Fibroblast of skin of left quadriceps (primary cell): Measurements from ENCODE around the gene ZMIZ2.
A peak's percentile ranks its signal among the peaks of the same experiment; 100 is the strongest.
"Not testable (repeated sequence)": the region's sequence is repeated elsewhere in the genome, so short reads cannot be mapped to it uniquely, and the experiment has no call there.

Experiments
- DNase-seq, 2 experiments: peaks; one replicate each; pipeline ENCODE4 v3.0.0-alpha.2; 2013; ENCODE audit warnings: low read depth in 2 of 2

ZMIZ2 gene

GRCh38 chr7:44727937-44728262 lies 20.7 kb upstream of the ZMIZ2 start:
- no peak for DNase-seq

GRCh38 chr7:44729949-44730590 lies 18.6 kb upstream of the ZMIZ2 start:
- DNase-seq, result no peak

DNA sequence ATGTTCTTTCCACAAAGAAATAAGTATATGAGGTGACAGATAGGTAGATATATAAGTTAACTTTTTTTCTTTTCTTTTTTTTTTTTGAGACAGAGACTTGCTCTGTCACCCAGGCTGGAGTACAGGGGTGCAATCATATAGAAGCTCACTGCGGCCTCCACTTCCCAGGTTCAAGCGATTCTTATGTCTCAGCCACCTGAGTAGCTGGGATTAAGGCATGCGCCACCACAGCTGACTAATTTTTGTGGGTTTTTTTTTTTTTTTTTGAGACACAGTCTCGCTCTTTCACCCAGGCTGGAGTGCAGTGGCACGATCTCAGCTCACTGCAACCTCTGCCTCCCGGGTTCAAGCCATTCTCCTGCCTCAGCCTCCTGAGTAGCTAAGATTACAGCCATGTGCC lies 15.7 kb upstream of the ZMIZ2 start:
- DNase-seq, result not testable (repeated sequence)

GRCh38 chr7:44733708-44734481 lies 14.8 kb upstream of the ZMIZ2 start:
- DNase-seq, result peak; percentile 39 to 44

DNA sequence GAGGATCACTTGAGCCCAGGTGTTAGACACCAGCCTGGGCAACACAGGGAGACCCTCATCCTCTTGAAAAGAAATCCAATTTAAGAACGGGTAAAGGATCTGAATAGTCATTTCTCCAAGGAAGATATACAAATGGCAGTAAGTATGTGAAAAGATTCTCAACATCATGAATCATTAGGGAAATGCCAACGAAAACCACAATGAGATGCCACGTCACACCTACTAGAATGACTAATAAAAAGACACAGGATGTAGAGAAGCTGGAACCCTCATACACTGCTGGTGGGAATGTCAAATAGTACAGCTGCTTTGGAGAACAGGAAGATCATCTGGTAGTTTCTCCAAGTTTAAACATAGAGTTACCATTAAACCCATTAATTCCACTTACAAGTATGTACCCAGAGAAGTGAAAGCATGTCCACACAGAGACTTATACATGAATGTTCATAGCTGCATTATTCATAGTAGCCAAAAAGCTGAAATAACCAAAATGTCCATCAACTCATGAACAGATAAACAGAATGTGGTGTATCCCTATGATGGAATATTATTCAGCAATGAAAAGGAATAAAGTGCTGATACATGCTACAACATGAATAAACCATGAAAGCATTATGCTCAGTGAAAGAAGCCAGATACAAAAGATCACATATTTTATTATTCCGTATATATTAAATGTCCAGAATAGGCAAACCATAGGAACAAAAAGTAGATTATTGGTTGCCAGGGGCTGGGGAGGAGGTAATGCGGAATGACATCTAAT lies 13.1 kb upstream of the ZMIZ2 start:
- DNase-seq, result peak; percentile 96

DNA sequence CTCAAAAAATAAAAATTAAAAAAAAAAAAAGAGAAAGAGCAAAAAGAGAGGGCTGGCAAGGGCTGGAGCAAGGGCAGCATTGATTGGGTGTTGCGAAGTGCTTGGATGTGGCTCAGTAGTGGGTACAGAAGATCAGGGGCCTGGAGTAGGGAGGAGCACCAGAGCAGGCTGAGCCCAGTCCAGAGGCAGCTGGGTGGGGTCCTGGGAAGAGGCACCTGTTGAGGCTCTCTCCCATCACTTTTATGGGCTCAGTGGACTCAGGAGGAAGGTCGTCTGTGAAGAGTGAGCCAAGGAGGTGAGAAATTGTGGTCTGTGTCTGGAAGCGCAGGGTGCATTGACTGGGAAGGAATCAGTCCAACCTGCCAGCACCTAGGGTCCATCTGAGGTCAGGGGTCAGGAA lies 11.8 kb upstream of the ZMIZ2 start:
- no peak for DNase-seq

DNA sequence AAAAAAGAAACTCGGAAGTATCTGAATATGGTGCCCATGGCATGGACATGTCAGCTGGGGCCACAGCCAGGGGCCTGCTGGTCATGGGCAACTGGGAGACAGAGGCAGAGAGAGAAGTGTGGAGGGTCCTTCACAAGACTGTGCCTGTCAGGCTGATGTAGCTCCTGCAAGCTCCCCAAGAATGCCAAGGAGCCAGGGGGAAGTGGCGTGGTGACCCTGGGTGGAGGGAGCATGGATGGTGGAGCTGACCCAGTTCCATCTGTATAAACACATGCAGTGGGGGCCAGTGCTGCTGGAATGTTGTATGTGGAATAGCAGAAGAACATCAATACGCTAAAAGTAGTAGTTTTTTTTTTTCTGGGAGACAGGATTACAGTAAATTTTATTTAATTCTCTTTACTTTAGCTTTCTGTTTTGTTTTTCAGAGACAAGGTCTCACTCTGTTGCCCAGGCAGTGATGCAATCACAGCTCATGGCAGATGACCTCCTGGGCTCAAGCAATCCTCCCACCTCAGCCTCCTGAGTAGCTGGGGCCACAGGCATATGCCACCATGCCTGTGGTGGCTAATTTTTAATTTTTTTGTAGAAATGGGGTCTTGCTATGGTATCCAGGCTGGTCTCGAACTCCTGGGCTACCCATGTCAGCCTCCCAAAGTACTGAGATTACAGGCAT lies 10.5 kb upstream of the ZMIZ2 start:
- no peak for DNase-seq

- DNase-seq, result no peak
These were observed 9.6 kb upstream of the ZMIZ2 start for GRCh38 chr7:44738876-44739665.

DNA sequence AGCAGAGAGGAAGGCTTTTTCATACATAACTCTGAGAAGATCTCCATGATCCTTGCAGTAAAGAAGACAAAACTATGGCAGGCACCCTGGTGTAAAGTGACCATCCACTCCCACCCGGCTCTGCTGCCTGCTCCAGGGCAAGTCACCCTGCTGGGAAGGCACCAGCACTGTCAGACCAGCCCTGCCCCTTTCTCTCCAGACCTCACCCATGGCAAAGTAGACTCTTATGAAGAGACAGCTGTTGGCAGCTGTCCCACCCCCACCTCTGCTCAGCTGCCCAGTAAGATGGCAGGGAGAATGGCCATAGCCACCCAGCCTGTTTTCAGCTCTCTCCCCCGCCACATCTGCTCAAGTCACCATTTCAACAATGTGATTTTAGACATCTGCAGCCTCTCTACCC lies 8.6 kb upstream of the ZMIZ2 start:
- no peak for DNase-seq

- no peak for DNase-seq
These were observed 4.9 kb upstream of the ZMIZ2 start for GRCh38 chr7:44743750-44744149.

DNA sequence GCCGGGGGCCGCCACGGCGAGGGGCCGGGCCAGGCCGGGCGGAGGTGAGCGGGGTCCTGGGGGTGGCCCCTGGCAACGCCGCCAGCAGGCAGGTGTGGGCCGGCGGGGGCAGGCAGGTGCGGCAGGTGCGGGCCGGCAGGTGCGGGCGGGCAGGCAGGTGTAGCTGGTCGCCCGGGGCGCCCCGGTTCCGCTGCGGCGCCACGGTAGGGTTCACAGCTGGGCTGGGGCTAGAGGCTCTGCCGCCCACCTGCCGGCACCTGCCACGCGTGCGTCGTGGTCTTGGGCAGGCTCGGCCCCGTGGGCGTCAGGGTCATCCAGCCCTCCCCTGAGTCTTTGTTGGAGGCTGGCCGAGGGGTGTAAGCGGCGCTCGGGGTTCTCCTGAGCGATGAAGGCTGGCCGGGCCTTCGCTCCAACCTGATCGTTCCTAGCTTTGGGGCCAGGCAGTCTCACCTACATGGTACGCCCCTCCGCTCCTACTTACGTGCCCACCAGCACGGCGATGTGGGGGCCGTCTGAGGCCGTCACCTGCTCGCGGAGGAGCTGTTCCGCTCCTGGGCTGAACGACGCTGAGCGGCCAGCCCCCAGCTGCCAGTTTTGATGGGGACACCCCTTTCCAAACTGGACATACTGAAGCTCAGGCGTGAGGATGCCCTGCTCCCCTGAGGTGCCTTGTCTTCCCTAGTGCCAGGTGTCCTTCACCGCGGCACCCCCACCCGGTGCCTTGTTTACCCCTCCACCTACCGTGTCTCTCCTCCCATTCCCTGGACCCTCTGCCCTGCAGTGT lies 493 bp downstream of the ZMIZ2 start:
- DNase-seq, result no peak

GRCh38 chr7:44749992-44750391 lies 1.3 kb downstream of the ZMIZ2 start:
- no peak for DNase-seq

DNA sequence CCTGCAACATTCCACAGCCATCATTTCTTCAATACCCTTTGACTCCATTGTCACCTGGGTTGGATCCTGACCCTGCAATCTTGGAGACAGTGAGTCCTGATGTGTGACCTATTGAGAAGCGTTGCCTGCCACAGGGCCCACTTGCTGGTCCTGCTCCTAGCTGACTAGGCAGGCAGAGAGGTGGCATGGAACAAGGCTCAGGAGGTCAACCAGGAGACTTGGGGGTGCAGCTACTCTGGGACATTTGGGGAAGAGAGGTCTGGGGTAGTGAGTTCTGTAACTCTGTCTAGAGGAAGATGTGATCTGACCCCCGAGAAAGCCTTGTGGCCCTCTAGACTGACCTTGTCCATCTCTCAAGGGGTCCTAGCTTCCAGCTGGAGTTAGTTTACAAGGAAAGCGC lies 1.8 kb downstream of the ZMIZ2 start:
- DNase-seq, result no peak

DNA sequence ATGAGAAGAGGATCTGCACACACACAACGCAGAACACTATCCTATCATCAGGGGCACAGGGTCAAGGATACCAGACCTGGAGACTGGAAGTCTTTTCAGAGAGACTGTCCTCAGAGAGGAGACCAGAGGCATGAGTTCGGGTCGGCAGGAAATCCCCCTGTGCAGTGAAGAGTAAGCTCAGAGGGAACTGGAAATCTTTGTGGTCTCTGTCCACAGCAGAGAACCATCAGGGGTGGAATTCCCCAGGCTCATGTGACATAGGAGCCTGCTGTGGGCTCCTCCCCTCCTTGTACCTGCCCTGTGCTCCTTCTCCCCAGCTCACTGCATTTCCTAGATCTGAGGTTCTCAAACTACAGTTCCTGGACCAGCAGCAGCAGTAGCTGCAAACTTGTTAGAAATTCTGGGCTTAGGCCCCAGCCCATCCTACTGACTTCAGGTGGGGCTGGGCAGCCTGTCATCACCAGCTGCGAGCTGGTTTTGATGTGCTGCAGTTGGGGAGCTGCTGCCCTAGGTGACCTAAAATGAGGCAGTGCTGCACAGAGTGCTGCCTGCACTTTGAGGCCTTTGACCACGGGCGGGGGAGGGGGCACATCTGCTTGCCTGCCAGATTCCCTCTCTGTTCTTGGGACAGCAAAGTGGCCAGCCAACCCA lies 2.4 kb downstream of the ZMIZ2 start:
- no peak for DNase-seq

DNA sequence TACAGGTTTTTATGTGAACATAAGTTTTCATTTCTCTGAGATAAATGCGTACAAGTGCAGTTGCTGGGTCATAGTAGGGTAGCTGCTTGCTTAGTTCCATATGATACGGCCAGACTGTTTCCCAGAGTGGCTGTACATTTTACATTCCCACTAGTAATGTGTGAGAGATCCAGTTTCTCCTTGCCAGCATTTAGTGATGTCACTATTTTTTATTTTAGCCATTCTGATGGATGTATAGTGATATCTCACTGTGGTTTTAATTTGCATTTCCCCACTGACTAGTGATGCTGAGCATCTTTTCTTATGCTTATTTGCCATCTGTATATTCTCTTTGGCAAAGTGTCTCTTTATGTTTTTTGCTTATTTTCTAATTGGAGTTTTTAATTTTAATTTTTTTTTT lies 4.2 kb downstream of the ZMIZ2 start:
- DNase-seq, result no peak

- DNase-seq, result no peak
These were observed 6.4 kb downstream of the ZMIZ2 start for GRCh38 chr7:44754802-44755697.

DNA sequence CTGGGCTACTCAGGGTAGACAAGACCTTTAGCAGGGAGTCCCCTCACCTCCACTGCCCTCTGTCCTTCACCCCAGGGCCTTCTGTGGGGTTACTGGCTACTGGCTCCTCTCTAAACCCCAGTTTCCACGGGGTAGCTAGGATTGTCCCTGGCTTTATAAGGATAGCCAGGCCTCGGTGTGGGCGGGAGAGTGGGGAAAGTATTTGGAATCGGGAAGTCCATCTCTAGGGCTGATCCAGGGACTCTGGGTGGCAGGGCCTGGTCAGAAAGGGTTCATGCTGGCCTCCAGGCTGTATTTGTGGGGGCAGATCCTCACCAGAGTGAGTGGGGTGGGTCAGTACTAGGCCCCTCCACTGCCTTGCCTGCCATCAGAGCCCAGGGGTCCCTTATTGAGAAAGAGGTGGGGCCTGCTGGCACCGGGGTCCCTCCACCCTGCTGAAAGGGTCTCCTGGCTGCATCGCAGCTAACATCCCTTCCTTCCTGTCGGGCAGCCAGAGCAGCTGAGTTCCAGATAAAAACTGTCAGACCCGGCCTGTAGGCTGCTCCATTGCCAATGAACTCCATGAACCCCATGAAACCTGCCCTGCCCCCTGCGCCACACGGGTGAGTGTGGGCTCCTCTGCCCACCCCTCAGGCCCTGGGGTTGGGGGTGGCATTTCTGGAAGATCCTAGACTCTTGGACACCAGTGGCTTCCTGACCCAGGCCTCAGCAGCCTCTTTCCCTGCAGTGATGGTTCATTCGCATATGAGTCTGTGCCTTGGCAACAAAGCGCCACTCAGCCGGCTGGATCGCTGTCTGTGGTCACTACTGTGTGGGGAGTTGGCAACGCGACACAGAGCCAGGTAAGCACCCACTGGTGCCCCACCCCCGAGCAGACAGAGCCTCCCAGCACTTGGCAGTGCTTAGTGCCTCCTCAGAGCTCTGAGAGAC lies 7.3 kb downstream of the ZMIZ2 start:
- no peak for DNase-seq

DNA sequence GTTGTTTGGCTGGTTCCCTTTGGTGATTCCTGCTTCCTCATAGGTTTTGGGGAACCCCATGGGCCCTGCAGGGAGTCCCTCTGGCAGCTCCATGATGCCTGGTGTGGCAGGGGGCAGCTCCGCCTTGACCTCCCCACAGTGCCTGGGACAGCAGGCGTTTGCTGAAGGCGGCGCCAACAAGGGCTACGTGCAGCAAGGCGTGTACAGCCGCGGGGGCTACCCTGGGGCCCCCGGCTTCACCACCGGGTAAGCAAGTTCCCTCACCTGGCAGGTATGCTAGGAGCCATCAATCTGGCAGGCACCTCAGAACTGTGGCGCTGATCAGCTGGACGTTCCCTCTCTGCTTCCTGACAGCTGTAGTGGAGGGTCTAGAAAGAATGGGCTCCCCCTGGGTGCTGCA lies 8.3 kb downstream of the ZMIZ2 start:
- no peak for DNase-seq
